Testis (tissue), 3 donors: Measurements from ENCODE around the gene PRKG1. TPM values are rescaled to one million over a fixed set of nuclear protein-coding genes. Genes with fewer than 3 reads are reported as not detected.

Source experiments
- DNase-seq: peaks from one replicate; pipeline ENCODE4 v3.0.0-alpha.2; 2019
- H3K27ac ChIP-seq, 2 donors: fragments of 200-600 bp; sonication (generic); one replicate each; pipeline ENCODE4 v1.5.1; 2019
- H3K27me3 ChIP-seq: fragments of 200-600 bp; sonication (generic); one replicate; pipeline ENCODE4 v1.5.1; 2019
- H3K36me3 ChIP-seq: fragments of 200-600 bp; sonication (generic); one replicate; pipeline ENCODE4 v1.5.1; 2017; ENCODE audit warnings: low read depth; ENCODE audit errors: missing control alignments
- H3K4me1 ChIP-seq: fragments of 200-600 bp; sonication (generic); one replicate; pipeline ENCODE4 v1.5.1; 2019
- H3K4me3 ChIP-seq, 2 donors: fragments of 200-600 bp; sonication (generic); one replicate each; pipeline ENCODE4 v1.5.1; 2017 to 2019
- H3K9me3 ChIP-seq: fragments of 200-600 bp; sonication (generic); one replicate; pipeline ENCODE4 v1.5.1; 2017
- CTCF ChIP-seq, 3 experiments: fragments of 450-650 bp in 2 of 3; fragments of 200-600 bp in 1 of 3; sonication (generic) in 1 of 3; IDR thresholded peaks; one replicate each; pipeline ENCODE4 v1.5.1; 2016 to 2019; ENCODE audit warnings: antibody characterized with exemption in 3 of 3, mild to moderate bottlenecking in 2 of 3, moderate library complexity in 1 of 3
- POLR2A ChIP-seq: fragments of 450-650 bp; IDR thresholded peaks from one replicate; pipeline ENCODE4 v1.6.1; 2017; ENCODE audit warnings: antibody characterized with exemption, mild to moderate bottlenecking, moderate library complexity
- WGBS, 2 donors: methylation state at CpG; one replicate each; pipeline ENCODE4 v1.1.5; 2018; 5-methylcytosine and 5-hydroxymethylcytosine counted together
- intact Hi-C: fragments of 100-400 bp; cut with DNase I; formaldehyde crosslinking; loops from one replicate; pipeline ENCODE4 v1.15.1; 2023; ENCODE audit warnings: low total_unique reads
- polyA plus RNA-seq: library from polyadenylated mRNA; stranded (reverse); fragments of 350-450 nt; fragmentation: Illumina TruSeq; extraction: RNeasy Lipid Tissue Mini Kit (QIAGEN cat#74804); gene quantifications from one replicate; pipeline ENCODE4 v1.2.3, GENCODE V29; 2014; ENCODE audit warnings: low read depth, low replicate concordance; ENCODE audit not compliant: insufficient read depth
- total RNA-seq, 2 donors: library from RNA; depleted of rRNA; stranded (reverse); fragments of >200 nt; gene quantifications; one replicate each; pipeline ENCODE4 v1.2.3, GENCODE V29; 2016

The PRKG1 gene
- total and polyA plus RNA-seq, 3 donors from 2014 or later, result 6.3 to 15.3 (median 12.5) TPM

DNA sequence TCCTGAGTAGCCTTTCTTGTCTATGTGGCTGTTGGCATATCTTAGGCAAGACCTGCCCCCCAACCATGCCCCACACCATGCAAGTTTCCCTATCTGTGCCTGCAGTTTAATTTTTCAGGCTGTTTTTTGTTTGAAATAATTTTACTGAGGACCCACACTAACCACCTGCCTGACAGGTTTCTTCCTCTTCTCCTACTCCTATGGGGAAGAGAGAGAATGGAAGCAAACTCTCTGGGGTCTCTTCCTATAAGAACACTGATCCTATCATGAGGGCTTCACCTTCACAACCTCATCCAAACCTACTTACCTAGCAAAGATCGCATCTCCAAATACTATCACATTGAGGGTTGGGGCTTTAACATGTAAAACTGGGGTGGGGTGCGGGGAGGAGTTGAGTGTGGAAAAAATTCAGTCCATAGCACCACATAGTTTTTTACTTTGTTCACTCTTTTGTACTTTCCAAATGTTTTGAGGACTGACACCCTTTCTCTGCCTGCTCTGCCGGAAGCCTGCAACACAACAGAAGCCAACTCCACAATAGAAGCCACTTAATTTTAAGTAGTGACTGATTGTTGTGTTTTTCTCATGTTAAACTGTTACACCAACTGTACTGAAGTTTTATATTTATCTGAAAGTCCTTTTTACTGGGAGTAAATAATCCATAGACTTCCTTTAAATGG is 692.3 kb downstream of the PRKG1 start:
- TF ChIP-seq POLR2A (no peak), CTCF (IDR thresholded peaks at IDR 0.05) (no peak)
- H3K27me3 ChIP-seq, result no peaks in the 10 kb centered on the region
- H3K4me3 ChIP-seq, result no peak overlapping the region
- no peaks in the 10 kb centered on the region for H3K36me3 ChIP-seq
- H3K9me3 ChIP-seq, result no peaks in the 10 kb centered on the region
- DNase-seq, result no peak
- no peaks in the 10 kb centered on the region for H3K4me1 ChIP-seq
- WGBS, 2 donors, result 92 to 99% methylated on average over 3 of the region's 3 CpGs
- H3K27ac ChIP-seq, result no peak overlapping the region
- intact Hi-C loops, result no loop called here

GRCh38 chr10:51767103-51767763 is 692.9 kb downstream of the PRKG1 start:
- H3K4me3 ChIP-seq, result no peak overlapping the region
- intact Hi-C loops, result no loop called here
- no peaks in the 10 kb centered on the region for H3K36me3 ChIP-seq
- H3K27ac ChIP-seq, result no peak overlapping the region
- no peaks in the 10 kb centered on the region for H3K4me1 ChIP-seq
- no peak for DNase-seq
- WGBS, 2 donors, result 95 to 97% methylated on average over 3 of the region's 3 CpGs
- H3K27me3 ChIP-seq, result no peaks in the 10 kb centered on the region
- no peak for TF ChIP-seq CTCF (IDR thresholded peaks at IDR 0.05)
- no peak for TF ChIP-seq POLR2A
- no peaks in the 10 kb centered on the region for H3K9me3 ChIP-seq

- no peak for DNase-seq
- Histone ChIP-seq H3K4me3 (no peak overlapping the region), H3K36me3 (no peaks in the 10 kb centered on the region), H3K27ac (no peak overlapping the region), H3K9me3 (no peaks in the 10 kb centered on the region), H3K27me3 (no peaks in the 10 kb centered on the region), H3K4me1 (no peaks in the 10 kb centered on the region)
- 44 to 60% methylated on average over 4 of the region's 4 CpGs for WGBS, 2 donors
- intact Hi-C loops, result no loop called here
- TF ChIP-seq CTCF (IDR thresholded peaks at IDR 0.05) (no peak), POLR2A (no peak)
These were observed 694.7 kb downstream of the PRKG1 start for GRCh38 chr10:51768886-51769465.

DNA sequence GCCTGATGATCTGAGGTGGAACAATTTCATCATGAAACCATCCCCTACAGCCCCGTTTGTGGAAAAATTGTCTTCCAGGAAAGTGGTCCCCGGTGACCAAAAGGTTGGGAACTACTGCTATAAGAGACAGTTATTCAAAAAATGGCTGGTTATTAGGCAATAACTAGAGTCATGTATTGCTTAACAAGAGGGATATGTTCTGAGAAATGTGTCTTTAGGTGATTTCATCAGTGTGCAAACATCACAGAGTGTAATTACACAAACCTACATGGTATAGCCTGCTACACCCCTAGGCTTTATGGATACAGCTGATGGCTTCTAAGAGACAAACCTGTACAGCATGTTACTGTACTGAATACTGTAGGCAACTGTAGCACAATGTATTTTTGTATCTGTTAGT is 696.4 kb downstream of the PRKG1 start:
- WGBS, 2 donors, result 61 to 95% methylated on average over 2 of the region's 2 CpGs
- H3K27ac ChIP-seq, result no peak overlapping the region
- intact Hi-C loops, result no loop called here
- DNase-seq, result no peak
- no peak overlapping the region for H3K4me3 ChIP-seq
- no peaks in the 10 kb centered on the region for H3K4me1 ChIP-seq
- TF ChIP-seq CTCF (IDR thresholded peaks at IDR 0.05) (no peak), POLR2A (no peak)
- H3K9me3 ChIP-seq, result no peaks in the 10 kb centered on the region
- H3K27me3 ChIP-seq, result no peaks in the 10 kb centered on the region
- no peaks in the 10 kb centered on the region for H3K36me3 ChIP-seq
